ENCODE results near the gene HIPK3. TPM values are rescaled to one million over a fixed set of nuclear protein-coding genes. Genes with fewer than 3 reads are reported as not detected.
"Not testable (repeated sequence)": the region's sequence is repeated elsewhere in the genome, so short reads cannot be mapped to it uniquely, and the experiment has no call there.

HIPK3 gene
- total RNA-seq, 2 donors from 2014 or later: 34.0 to 40.8 TPM

GRCh38 chr11:33362051-33362910, 105.1 kb downstream of the HIPK3 start:
- Mint-ChIP-seq H3K36me3 (ENCODE audit: insufficient read depth in 2 of 2) (no peaks in the 10 kb centered on the region), H3K27me3 (ENCODE audit: low read depth) (peaks cover 32% of the 10 kb centered on the region), H3K4me1 (ENCODE audit: low read depth) (no peaks in the 10 kb centered on the region), H3K9me3 (no peaks in the 10 kb centered on the region), H3K27ac (no peak overlapping the region), H3K4me3 (no peak overlapping the region)
- peak in 1 of 2 donors; percentile 21 for DNase-seq
- ATAC-seq (replicated peaks in 1 of 2): peak; percentile 52 to 54

GRCh38 chr11:33366918-33367317, 109.7 kb downstream of the HIPK3 start:
- ATAC-seq (replicated peaks in 1 of 2) (peak in 1 of 2 donors; percentile 25), DNase-seq (no peak)
- H3K27ac Mint-ChIP-seq: no peak overlapping the region
- no peaks in the 10 kb centered on the region for H3K4me1 Mint-ChIP-seq (ENCODE audit: low read depth)
- no peaks in the 10 kb centered on the region for H3K9me3 Mint-ChIP-seq
- no peak overlapping the region for H3K4me3 Mint-ChIP-seq
- peaks cover 40% of the 10 kb centered on the region for H3K27me3 Mint-ChIP-seq (ENCODE audit: low read depth)
- H3K36me3 Mint-ChIP-seq (ENCODE audit: insufficient read depth in 2 of 2): no peaks in the 10 kb centered on the region

- DNase-seq: not testable (repeated sequence)
Measured at GRCh38 chr11:33368475-33368874, 111.3 kb downstream of the HIPK3 start.

GRCh38 chr11:33368931-33369330, 111.8 kb downstream of the HIPK3 start:
- DNase-seq: no peak
- peaks cover 49% of the 10 kb centered on the region for H3K27me3 Mint-ChIP-seq (ENCODE audit: low read depth)
- H3K27ac Mint-ChIP-seq: no peak overlapping the region
- no peak overlapping the region for H3K4me3 Mint-ChIP-seq
- peaks cover 7% of the 10 kb centered on the region for H3K4me1 Mint-ChIP-seq (ENCODE audit: low read depth)
- ATAC-seq (replicated peaks in 1 of 2): no peak
- H3K9me3 Mint-ChIP-seq: no peaks in the 10 kb centered on the region
- no peaks in the 10 kb centered on the region for H3K36me3 Mint-ChIP-seq (ENCODE audit: insufficient read depth in 2 of 2)

More at GRCh38 chr11:33368475-33368874, 111.3 kb downstream of the HIPK3 start:
- H3K9me3 Mint-ChIP-seq; H3K36me3 Mint-ChIP-seq (ENCODE audit: insufficient read depth in 2 of 2); H3K27ac Mint-ChIP-seq; H3K4me1 Mint-ChIP-seq (ENCODE audit: low read depth); H3K4me3 Mint-ChIP-seq; ATAC-seq (replicated peaks in 1 of 2): not testable (repeated sequence)
- peaks cover 47% of the 10 kb centered on the region for H3K27me3 Mint-ChIP-seq (ENCODE audit: low read depth)

GRCh38 chr11:33373636-33374035, 116.5 kb downstream of the HIPK3 start:
- no peak overlapping the region for H3K27ac Mint-ChIP-seq
- no peaks in the 10 kb centered on the region for H3K36me3 Mint-ChIP-seq (ENCODE audit: insufficient read depth in 2 of 2)

GRCh38 chr11:33375236-33375635, 118.1 kb downstream of the HIPK3 start:
- Mint-ChIP-seq H3K27me3 (ENCODE audit: low read depth) (peaks cover 33% of the 10 kb centered on the region), H3K4me3 (peak overlapping the region; percentile 42 to 66), H3K27ac (no peak overlapping the region), H3K36me3 (ENCODE audit: insufficient read depth in 2 of 2) (no peaks in the 10 kb centered on the region), H3K4me1 (ENCODE audit: low read depth) (peaks cover 7% of the 10 kb centered on the region), H3K9me3 (no peaks in the 10 kb centered on the region)
- ATAC-seq (replicated peaks in 1 of 2): no peak
- DNase-seq: no peak

More at GRCh38 chr11:33373636-33374035, 116.5 kb downstream of the HIPK3 start:
- Mint-ChIP-seq H3K9me3 (no peaks in the 10 kb centered on the region), H3K4me3 (no peak overlapping the region), H3K27me3 (ENCODE audit: low read depth) (peaks cover 47% of the 10 kb centered on the region), H3K4me1 (ENCODE audit: low read depth) (peaks cover 7% of the 10 kb centered on the region)
- ATAC-seq (replicated peaks in 1 of 2) (no peak), DNase-seq (no peak)

- no peaks in the 10 kb centered on the region for H3K9me3 Mint-ChIP-seq
- DNase-seq (no peak), ATAC-seq (replicated peaks in 1 of 2) (peak; percentile 18 to 32)
- H3K27ac Mint-ChIP-seq: no peak within 1 kb of the TSS
- H3K4me3 Mint-ChIP-seq: peak within 1 kb of the TSS; percentile 42 to 66
- H3K36me3 Mint-ChIP-seq (ENCODE audit: insufficient read depth in 2 of 2): no peaks in the 10 kb centered on the region
- H3K4me1 Mint-ChIP-seq (ENCODE audit: low read depth): peaks cover 7% of the 10 kb centered on the region
- peaks cover 32% of the 10 kb centered on the region for H3K27me3 Mint-ChIP-seq (ENCODE audit: low read depth)
Measured at GRCh38 chr11:33375688-33376311, 118.6 kb downstream of the HIPK3 start, which contains the start of gene KIAA1549L. KIAA1549L (plus strand) TSS chr11:33376108.

- peak overlapping the region in 1 of 2 donors; percentile 23 for H3K4me3 Mint-ChIP-seq
- no peak for DNase-seq
Measured at GRCh38 chr11:33376331-33377310, 119.4 kb downstream of the HIPK3 start.

GRCh38 chr11:33377412-33378370, 120.5 kb downstream of the HIPK3 start:
- DNase-seq (no peak), ATAC-seq (replicated peaks in 1 of 2) (no peak)
- Mint-ChIP-seq H3K9me3 (no peaks in the 10 kb centered on the region), H3K36me3 (ENCODE audit: insufficient read depth in 2 of 2) (no peaks in the 10 kb centered on the region), H3K4me3 (no peak overlapping the region), H3K27me3 (ENCODE audit: low read depth) (peaks cover 30% of the 10 kb centered on the region), H3K27ac (no peak overlapping the region), H3K4me1 (ENCODE audit: low read depth) (peaks cover 1% of the 10 kb centered on the region)

More at GRCh38 chr11:33376331-33377310, 119.4 kb downstream of the HIPK3 start:
- ATAC-seq (replicated peaks in 1 of 2): peak; percentile 50 to 51
- Mint-ChIP-seq H3K27me3 (ENCODE audit: low read depth) (peaks cover 32% of the 10 kb centered on the region), H3K9me3 (no peaks in the 10 kb centered on the region), H3K27ac (no peak overlapping the region), H3K4me1 (ENCODE audit: low read depth) (peaks cover 7% of the 10 kb centered on the region), H3K36me3 (ENCODE audit: insufficient read depth in 2 of 2) (no peaks in the 10 kb centered on the region)

GRCh38 chr11:33379947-33380346, 122.8 kb downstream of the HIPK3 start:
- H3K27me3 Mint-ChIP-seq (ENCODE audit: low read depth): peaks cover 8% of the 10 kb centered on the region
- H3K9me3 Mint-ChIP-seq: no peaks in the 10 kb centered on the region
- ATAC-seq (replicated peaks in 1 of 2) (no peak), DNase-seq (no peak)
- no peaks in the 10 kb centered on the region for H3K4me1 Mint-ChIP-seq (ENCODE audit: low read depth)
- H3K4me3 Mint-ChIP-seq: no peak overlapping the region
- H3K36me3 Mint-ChIP-seq (ENCODE audit: insufficient read depth in 2 of 2): no peaks in the 10 kb centered on the region
- no peak overlapping the region for H3K27ac Mint-ChIP-seq

GRCh38 chr11:33383075-33383919, 126.1 kb downstream of the HIPK3 start:
- peaks cover 1 to 3% of the 10 kb centered on the region in 2 donors for H3K36me3 Mint-ChIP-seq (ENCODE audit: insufficient read depth in 2 of 2)
- H3K4me1 Mint-ChIP-seq (ENCODE audit: low read depth): no peaks in the 10 kb centered on the region
- no peaks in the 10 kb centered on the region for H3K27me3 Mint-ChIP-seq (ENCODE audit: low read depth)
- no peaks in the 10 kb centered on the region for H3K9me3 Mint-ChIP-seq
- no peak for DNase-seq
- H3K4me3 Mint-ChIP-seq: no peak overlapping the region
- no peak overlapping the region for H3K27ac Mint-ChIP-seq
- no peak for ATAC-seq (replicated peaks in 1 of 2)
